CD4-positive, alpha-beta T cell (primary cell): ENCODE data around the gene PPP1R36. TPM values are rescaled to one million over a fixed set of nuclear protein-coding genes. Genes with fewer than 3 reads are reported as not detected.

Source experiments
- ATAC-seq: fragments of 200-7000 bp; cut with Tn5 transposase; one replicate; pipeline ENCODE4 v1.10.0; 2022; ENCODE audit warnings: mild to moderate bottlenecking; ENCODE audit not compliant: poor library complexity
- CTCF ChIA-PET: fragments of 350-600 bp; sonication (Branson Sonifier 250); formaldehyde crosslinking; loops from one replicate; lab custom pipeline; 2021; ENCODE audit warnings: antibody characterized with exemption, inconsistent platforms; lab: Charles Lee
- POLR2A ChIA-PET: fragments of 350-600 bp; sonication (Branson Sonifier 250); formaldehyde crosslinking; loops from one replicate; lab custom pipeline; 2021; ENCODE audit warnings: antibody characterized with exemption, inconsistent platforms; lab: Charles Lee
- DNase-seq, 14 experiments: peaks; one replicate each; pipeline ENCODE4 v3.0.0-alpha.2; 2013 to 2020; ENCODE audit warnings: mixed read lengths in 2 of 14
- H3K27ac ChIP-seq, 2 donors: one replicate each; pipeline versions ENCODE4 v1.5.1 to v1.7.0; 2013; ENCODE audit warnings: low read length in 2 of 2, low read depth in 1 of 2, mild to moderate bottlenecking in 1 of 2
- H3K27me3 ChIP-seq, 2 experiments: 1 replicate in 1 of 2; 2 replicates in 1 of 2; pipeline versions ENCODE4 v1.6.1 to v1.7.0; 2013; ENCODE audit warnings: low read length in 2 of 2, control low read depth in 1 of 2, mild to moderate bottlenecking in 1 of 2, moderate library complexity in 1 of 2; ENCODE audit not compliant: insufficient read depth in 2 of 2, control insufficient read depth in 1 of 2
- H3K36me3 ChIP-seq: one replicate; pipeline ENCODE4 v1.6.1; 2013; ENCODE audit warnings: low read length, control low read depth; ENCODE audit not compliant: insufficient read depth
- H3K4me1 ChIP-seq: one replicate; pipeline ENCODE4 v1.6.1; 2013; ENCODE audit warnings: low read length, control low read depth; ENCODE audit not compliant: insufficient read depth
- H3K4me3 ChIP-seq: one replicate; pipeline ENCODE4 v1.5.1; 2013; ENCODE audit warnings: mild to moderate bottlenecking, low read length, moderate library complexity
- H3K9me3 ChIP-seq, 2 experiments: 1 replicate in 1 of 2; 2 replicates in 1 of 2; pipeline versions ENCODE4 v1.6.1 to v1.7.0; 2013; ENCODE audit warnings: low read length in 2 of 2, mild to moderate bottlenecking in 2 of 2, control low read depth in 1 of 2, moderate library complexity in 1 of 2; ENCODE audit not compliant: control insufficient read depth in 1 of 2, insufficient read depth in 1 of 2
- H3K27ac Mint-ChIP-seq: one replicate; pipeline ENCODE4 v1.8.0; 2020; ENCODE audit warnings: mixed read lengths
- H3K27me3 Mint-ChIP-seq: one replicate; pipeline ENCODE4 v1.8.0; 2021; ENCODE audit warnings: mixed read lengths
- H3K36me3 Mint-ChIP-seq: one replicate; pipeline ENCODE4 v1.8.0; 2021; ENCODE audit warnings: low read depth, mixed read lengths
- H3K4me1 Mint-ChIP-seq: one replicate; pipeline ENCODE4 v1.8.0; 2021; ENCODE audit warnings: low read depth, mixed read lengths
- H3K4me3 Mint-ChIP-seq: one replicate; pipeline ENCODE4 v1.8.0; 2020; ENCODE audit warnings: mild to moderate bottlenecking, mixed read lengths
- H3K9me3 Mint-ChIP-seq: one replicate; pipeline ENCODE4 v1.8.0; 2020; ENCODE audit warnings: mixed read lengths
- CTCF ChIP-seq: fragments of 200-600 bp; IDR thresholded peaks from one replicate; pipeline ENCODE4 v1.8.0; 2022; ENCODE audit warnings: antibody characterized with exemption, mild to moderate bottlenecking
- intact Hi-C, 2 experiments: fragments of 100-400 bp; cut with DNase I in 1 of 2; cut with micrococcal nuclease in 1 of 2; formaldehyde crosslinking; loops; one replicate each; pipeline versions ENCODE4 v1.15.1 to v1.9.0; 2023 to 2025; cut with DNase I, micrococcal nuclease
- polyA plus RNA-seq, 2 donors: library from polyadenylated mRNA; unstranded; fragments of 120-200 nt; gene quantifications; one replicate each; pipeline ENCODE4 v1.2.1, GENCODE V29; 2013
- total RNA-seq, 174 experiments: library from RNA in 2 of 174; stranded (reverse) in 2 of 174; gene quantifications; one replicate each; pipeline ENCODE4 v1.2.3 and lab custom pipeline; 2021 to 2026

Gene PPP1R36
- not detected for total RNA-seq
- polyA plus RNA-seq (2013, experiment 1 of 2) = 0.06 TPM
- polyA plus RNA-seq (2013, experiment 2 of 2) = 0.11 TPM
- total RNA-seq (lab: John Stamatoyannopoulos, UW) = 0 to 0.68 (median 0.08) reads per million in 172 experiments

GRCh38 chr14:64549791-64550620 is at the start of gene PPP1R36:
PPP1R36 (plus strand) TSS chr14:64549961; CDS start chr14:64549998, 37 bp downstream.
- intact Hi-C loops = loop anchor here in 1 of 2 experiments (10.0 kb wide), 2 partner anchors 365 to 1005 kb away; partner anchors contain the start of genes CHURC1 and PPP2R5E
- Mint-ChIP-seq H3K27ac (peak within 1 kb of the TSS; percentile 17), H3K27me3 (peaks cover 5% of the 10 kb centered on the region), H3K9me3 (no peaks in the 10 kb centered on the region), H3K4me3 (peak within 1 kb of the TSS; percentile 80), H3K36me3 (no peaks in the 10 kb centered on the region), H3K4me1 (peaks cover 19% of the 10 kb centered on the region)
- H3K27me3 ChIP-seq = peaks cover 0 to 3% of the 10 kb centered on the region in 2 experiments
- DNase-seq = peak in 11 of 14 experiments; percentile 13 to 73 (median 42)
- ATAC-seq = peak; percentile 95
- H3K4me3 ChIP-seq = peak within 1 kb of the TSS; percentile 36
- H3K9me3 ChIP-seq = no peaks in the 10 kb centered on the region
- POLR2A ChIA-PET = interaction anchor here (1.0 to 1.2 kb wide), 2 partner anchors 9 to 10 kb away, joined by 3 read pairs; partner anchors contain the start of gene HSPA2
- CTCF ChIA-PET = interaction anchor here (1.2 to 1.9 kb wide), 2 partner anchors 10 to 39 kb away, joined by 4 to 11 read pairs; partner anchors contain the start of gene HSPA2
- no peak within 1 kb of the TSS for H3K27ac ChIP-seq
- peaks cover 12% of the 10 kb centered on the region for H3K4me1 ChIP-seq
- H3K36me3 ChIP-seq = no peaks in the 10 kb centered on the region
- TF ChIP-seq CTCF = no peak

- intact Hi-C loops = loop anchor here (5.0 to 10.0 kb wide), 5 partner anchors 113 to 855 kb away; partner anchors contain the start of genes MAX (in 2 of the 2), MTHFD1 (in 2 of the 2), WDR89 (in 2 of the 2) and CHURC1 (in 1 of the 2)
- Mint-ChIP-seq H3K36me3 (peaks cover 73% of the 10 kb centered on the region), H3K4me3 (peak overlapping the region; percentile 100), H3K4me1 (peaks cover 66% of the 10 kb centered on the region), H3K27me3 (peaks cover 4% of the 10 kb centered on the region), H3K9me3 (no peaks in the 10 kb centered on the region), H3K27ac (peak overlapping the region; percentile 100)
- H3K9me3 ChIP-seq = no peaks in the 10 kb centered on the region
- peaks cover 52% of the 10 kb centered on the region for H3K4me1 ChIP-seq
- peak overlapping the region; percentile 45 to 98 for H3K27ac ChIP-seq
- H3K36me3 ChIP-seq = peaks cover 26% of the 10 kb centered on the region
- H3K4me3 ChIP-seq = no peak overlapping the region
- no peak for TF ChIP-seq CTCF
- ATAC-seq (no peak), DNase-seq (no peak)
- POLR2A ChIA-PET = interaction anchor here (6.5 kb wide), 1 partner anchor 13 kb away, joined by 112 read pairs; no protein-coding TSS in a partner anchor
- CTCF ChIA-PET = no interaction called here
- H3K27me3 ChIP-seq = no peaks in the 10 kb centered on the region
Measured at GRCh38 chr14:64500088-64500487, 49.7 kb upstream of the PPP1R36 start.
